GM23338 (cell line): ENCODE data around the gene ZNF346. TPM values are rescaled to one million over a fixed set of nuclear protein-coding genes. Genes with fewer than 3 reads are reported as not detected.
"Not testable (repeated sequence)": the region's sequence is repeated elsewhere in the genome, so short reads cannot be mapped to it uniquely, and the experiment has no call there.

Experiments used
- ATAC-seq: fragments of 200-7000 bp; cut with Tn5 transposase; 3 replicates; pipeline ENCODE4 v1.9.1; 2020
- DNase-seq: peaks from one replicate; pipeline ENCODE4 v3.0.0-alpha.2; 2015; ENCODE audit warnings: low spot score
- H2AFZ ChIP-seq: fragments of 200-600 bp; sonication (generic); 2 replicates; pipeline ENCODE4 v1.8.0; 2016; ENCODE audit warnings: antibody characterized with exemption, mild to moderate bottlenecking, moderate library complexity
- H3F3A ChIP-seq: fragments of 200-600 bp; sonication (generic); replicated peaks from 2 replicates; pipeline ENCODE4 v1.8.0; 2017; ENCODE audit warnings: antibody characterized with exemption, mixed run types, low read depth
- H3K27ac ChIP-seq: fragments of 200-600 bp; sonication (generic); 2 replicates; pipeline ENCODE4 v1.6.1; 2016; ENCODE audit warnings: low read depth
- H3K27me3 ChIP-seq: fragments of 200-600 bp; sonication (generic); 2 replicates; pipeline ENCODE4 v1.8.0; 2016; ENCODE audit warnings: mild to moderate bottlenecking, mixed run types, moderate library complexity; ENCODE audit not compliant: insufficient read depth
- H3K36me3 ChIP-seq: fragments of 200-600 bp; sonication (generic); 2 replicates; pipeline ENCODE4 v1.8.0; 2016; ENCODE audit warnings: mild to moderate bottlenecking; ENCODE audit not compliant: insufficient read depth
- H3K4me1 ChIP-seq: fragments of 200-600 bp; sonication (generic); 2 replicates; pipeline ENCODE4 v1.8.0; 2016; ENCODE audit warnings: mild to moderate bottlenecking, moderate library complexity; ENCODE audit not compliant: insufficient read depth
- H3K4me2 ChIP-seq: fragments of 200-600 bp; sonication (generic); 2 replicates; pipeline ENCODE4 v1.7.1; 2017; ENCODE audit warnings: mixed run types
- H3K4me3 ChIP-seq: fragments of 200-600 bp; sonication (generic); 2 replicates; pipeline ENCODE4 v1.6.1; 2016; ENCODE audit warnings: mixed run types
- H3K79me2 ChIP-seq: fragments of 200-600 bp; sonication (generic); replicated peaks from 2 replicates; pipeline ENCODE4 v1.8.0; 2017; ENCODE audit warnings: mild to moderate bottlenecking; ENCODE audit not compliant: insufficient read depth
- H3K9me2 ChIP-seq: fragments of 200-600 bp; sonication (generic); 2 replicates; pipeline ENCODE4 v1.8.0; 2017; ENCODE audit not compliant: insufficient read depth
- H4K20me1 ChIP-seq: fragments of 200-600 bp; sonication (generic); replicated peaks from 2 replicates; pipeline ENCODE4 v1.8.0; 2017; ENCODE audit warnings: mild to moderate bottlenecking; ENCODE audit not compliant: insufficient read depth
- H3K27ac Mint-ChIP-seq: 2 replicates; pipeline ENCODE4 v1.8.0; 2020; ENCODE audit warnings: inconsistent platforms, mild to moderate bottlenecking, moderate library complexity, mixed read lengths
- H3K27me3 Mint-ChIP-seq: 3 replicates; pipeline ENCODE4 v1.8.0; 2022; ENCODE audit warnings: low read depth, mild to moderate bottlenecking, moderate library complexity, mixed read lengths, inconsistent platforms; ENCODE audit not compliant: insufficient read depth, poor library complexity
- H3K36me3 Mint-ChIP-seq: 3 replicates; pipeline ENCODE4 v1.8.0; 2021; ENCODE audit warnings: low read depth, mild to moderate bottlenecking, inconsistent platforms, moderate library complexity, mixed read lengths
- H3K4me1 Mint-ChIP-seq: 3 replicates; pipeline ENCODE4 v1.8.0; 2020; ENCODE audit warnings: mild to moderate bottlenecking, inconsistent platforms, mixed read lengths
- H3K4me3 Mint-ChIP-seq: 3 replicates; pipeline ENCODE4 v1.8.0; 2021; ENCODE audit warnings: moderate library complexity, mild to moderate bottlenecking, inconsistent platforms, mixed read lengths
- H3K9me3 Mint-ChIP-seq: 3 replicates; pipeline ENCODE4 v1.8.0; 2020; ENCODE audit warnings: moderate library complexity, mild to moderate bottlenecking, inconsistent platforms, mixed read lengths
- ETS1 ChIP-seq: IDR thresholded peaks from 2 replicates; pipeline ENCODE4 v1.6.1; 2016; ENCODE audit warnings: antibody characterized with exemption
- EZH2 ChIP-seq: fragments of 200-600 bp; sonication (generic); IDR thresholded peaks from one replicate; pipeline ENCODE4 v1.8.0; 2017; ENCODE audit warnings: antibody characterized with exemption, mild to moderate bottlenecking, low read depth; ENCODE audit not compliant: unreplicated experiment
- EZH2phosphoT487 ChIP-seq: fragments of 200-600 bp; sonication (generic); IDR thresholded peaks from one replicate; pipeline ENCODE4 v1.8.1; 2018; ENCODE audit warnings: antibody characterized with exemption; ENCODE audit not compliant: unreplicated experiment
- JUNB ChIP-seq: IDR thresholded peaks from one replicate; pipeline ENCODE4 v1.6.1; 2016; ENCODE audit warnings: antibody characterized with exemption; ENCODE audit not compliant: unreplicated experiment
- NANOG ChIP-seq: IDR thresholded peaks from 2 replicates; pipeline ENCODE4 v1.6.1; 2016; ENCODE audit warnings: antibody characterized with exemption, borderline replicate concordance
- REST ChIP-seq: IDR thresholded peaks from one replicate; pipeline ENCODE4 v1.6.1; 2018; ENCODE audit warnings: antibody characterized with exemption; ENCODE audit not compliant: unreplicated experiment
- STAT1 ChIP-seq: IDR thresholded peaks from one replicate; pipeline ENCODE4 v1.6.1; 2016; ENCODE audit warnings: antibody characterized with exemption; ENCODE audit not compliant: unreplicated experiment
- ZNF114 ChIP-seq: fragments of 250-450 bp; sonication (Bioruptor Pico); IDR thresholded peaks from 2 replicates; pipeline ENCODE4 v1.5.0; 2020; ENCODE audit warnings: mild to moderate bottlenecking, moderate library complexity
- polyA plus RNA-seq: library from polyadenylated mRNA; unstranded; fragments of >200 nt; fragmentation: Nextera tagmentation; extraction: Ambion mirVana; gene quantifications from 2 replicates; pipeline ENCODE4 v1.2.1, GENCODE V29; 2016
- total RNA-seq: library from RNA; depleted of rRNA; stranded (reverse); fragments of >200 nt; shearing (Covaris generic); gene quantifications from 2 replicates; pipeline ENCODE4 v1.2.3, GENCODE V29; 2014

The ZNF346 gene
- total and polyA plus RNA-seq, 2 experiments from 2014 or later: 11.0 to 27.2 TPM

GRCh38 chr5:176984176-176984575, 38.3 kb upstream of the ZNF346 start:
- H3F3A ChIP-seq, H2AFZ ChIP-seq, H3K27ac ChIP-seq, H3K27me3 ChIP-seq, H3K4me1 Mint-ChIP-seq, H3K27me3 Mint-ChIP-seq, H3K4me3 Mint-ChIP-seq, H3K4me2 ChIP-seq, ATAC-seq, H3K9me2 ChIP-seq, H3K4me3 ChIP-seq, H3K4me1 ChIP-seq, DNase-seq, H3K27ac Mint-ChIP-seq: not testable (repeated sequence)
- Mint-ChIP-seq H3K36me3 (peaks cover 79% of the 10 kb centered on the region), H3K9me3 (peaks cover 34% of the 10 kb centered on the region)
- Histone ChIP-seq H3K36me3 (peaks cover 34% of the 10 kb centered on the region), H3K79me2 (peaks cover 50% of the 10 kb centered on the region), H4K20me1 (peaks cover 12% of the 10 kb centered on the region; the same call in 1 of the 2 replicates)

GRCh38 chr5:176985516-176985915, 37.0 kb upstream of the ZNF346 start:
- TF ChIP-seq JUNB (no peak), EZH2 (no peak), STAT1 (no peak), NANOG (no peak), ZNF114 (no peak), EZH2phosphoT487 (no peak), REST (no peak), ETS1 (no peak)
- Histone ChIP-seq H3K4me2 (no peak overlapping the region), H3F3A (no peaks in the 10 kb centered on the region), H3K27me3 (no peaks in the 10 kb centered on the region), H3K36me3 (peaks cover 22% of the 10 kb centered on the region), H3K4me3 (no peak overlapping the region), H3K27ac (no peak overlapping the region), H3K9me2 (no peaks in the 10 kb centered on the region), H3K79me2 (peaks cover 62% of the 10 kb centered on the region), H3K4me1 (no peaks in the 10 kb centered on the region), H4K20me1 (peaks cover 14% of the 10 kb centered on the region), H2AFZ (no peak overlapping the region)
- Mint-ChIP-seq H3K9me3 (peaks cover 34% of the 10 kb centered on the region), H3K4me3 (no peak overlapping the region), H3K36me3 (peaks cover 67% of the 10 kb centered on the region), H3K27ac (no peak overlapping the region), H3K27me3 (peaks cover 1% of the 10 kb centered on the region), H3K4me1 (no peaks in the 10 kb centered on the region)
- ATAC-seq: no peak
- DNase-seq: no peak
